GM21737 (cell line): ENCODE data around the gene MSLN.
"Not testable (repeated sequence)": the region's sequence is repeated elsewhere in the genome, so short reads cannot be mapped to it uniquely, and the experiment has no call there.

Experiments
- ATAC-seq: cut with Tn5 transposase; IDR thresholded peaks from one replicate; pipeline ENCODE4 v1.9.1; 2021; ENCODE audit warnings: mild to moderate bottlenecking, moderate library complexity; ENCODE audit not compliant: unreplicated experiment

The MSLN gene

GRCh38 chr16:734208-734980 is 26.1 kb upstream of the MSLN start:
- no peak for ATAC-seq

- ATAC-seq: no peak
Measured at GRCh38 chr16:734981-735881, 25.3 kb upstream of the MSLN start.

- no peak for ATAC-seq
Measured at GRCh38 chr16:735982-736453, 24.5 kb upstream of the MSLN start.

- no peak for ATAC-seq
Measured at GRCh38 chr16:736936-737481, 23.5 kb upstream of the MSLN start.

GRCh38 chr16:739560-740458 is 20.7 kb upstream of the MSLN start:
- no peak for ATAC-seq

GRCh38 chr16:740459-740763 is 20.1 kb upstream of the MSLN start:
- ATAC-seq: peak; percentile 25

GRCh38 chr16:740764-741505 is 19.6 kb upstream of the MSLN start, which contains the start of gene CIAO3:
Gene CIAO3 (minus strand): TSS chr16:740997. CDS start chr16:740985, 12 bp downstream.
- ATAC-seq: peak; percentile 69

- ATAC-seq: no peak
Measured at GRCh38 chr16:741986-742629, 18.4 kb upstream of the MSLN start.

GRCh38 chr16:742894-743293 is 17.6 kb upstream of the MSLN start:
- not testable (repeated sequence) for ATAC-seq

GRCh38 chr16:743794-744500 is 16.6 kb upstream of the MSLN start:
- no peak for ATAC-seq

GRCh38 chr16:745739-746138 is 14.8 kb upstream of the MSLN start:
- no peak for ATAC-seq

GRCh38 chr16:746637-747036 is 13.9 kb upstream of the MSLN start:
- no peak for ATAC-seq

GRCh38 chr16:747978-748746 is 12.4 kb upstream of the MSLN start:
- no peak for ATAC-seq

- ATAC-seq: no peak
Measured at GRCh38 chr16:749010-749409, 11.5 kb upstream of the MSLN start.

- ATAC-seq: no peak
Measured at GRCh38 chr16:750485-750884, 10.0 kb upstream of the MSLN start.

GRCh38 chr16:751152-752006 is 9.2 kb upstream of the MSLN start:
- no peak for ATAC-seq

GRCh38 chr16:752007-752312 is 8.6 kb upstream of the MSLN start:
- no peak for ATAC-seq
